Tongue (tissue), 2 donors: Measurements from ENCODE around the gene LRRC1. TPM values are rescaled to one million over a fixed set of nuclear protein-coding genes. Genes with fewer than 3 reads are reported as not detected.
A peak's percentile ranks its signal among the peaks of the same experiment; 100 is the strongest.

ENCODE experiments used
- DNase-seq: peaks from one replicate; pipeline ENCODE4 v3.0.0-alpha.2; 2015
- total RNA-seq: library from RNA; depleted of rRNA; stranded (reverse); fragments of >200 nt; gene quantifications from one replicate; pipeline ENCODE4 v1.2.3, GENCODE V29; 2014

LRRC1 gene
- total RNA-seq, 1 donor from 2014 or later = 19.1 TPM

GRCh38 chr6:53847796-53848314 is 53.0 kb downstream of the LRRC1 start:
- no peak for DNase-seq

GRCh38 chr6:53850527-53850926 is 55.7 kb downstream of the LRRC1 start:
- no peak for DNase-seq

GRCh38 chr6:53851561-53851960 is 56.8 kb downstream of the LRRC1 start:
- DNase-seq = no peak

GRCh38 chr6:53852805-53853204 is 58.0 kb downstream of the LRRC1 start:
- no peak for DNase-seq

GRCh38 chr6:53854843-53855567 is 60.2 kb downstream of the LRRC1 start:
- no peak for DNase-seq

GRCh38 chr6:53855940-53856339 is 61.1 kb downstream of the LRRC1 start:
- DNase-seq = no peak

GRCh38 chr6:53857318-53858094 is 62.7 kb downstream of the LRRC1 start:
- DNase-seq = no peak

DNA sequence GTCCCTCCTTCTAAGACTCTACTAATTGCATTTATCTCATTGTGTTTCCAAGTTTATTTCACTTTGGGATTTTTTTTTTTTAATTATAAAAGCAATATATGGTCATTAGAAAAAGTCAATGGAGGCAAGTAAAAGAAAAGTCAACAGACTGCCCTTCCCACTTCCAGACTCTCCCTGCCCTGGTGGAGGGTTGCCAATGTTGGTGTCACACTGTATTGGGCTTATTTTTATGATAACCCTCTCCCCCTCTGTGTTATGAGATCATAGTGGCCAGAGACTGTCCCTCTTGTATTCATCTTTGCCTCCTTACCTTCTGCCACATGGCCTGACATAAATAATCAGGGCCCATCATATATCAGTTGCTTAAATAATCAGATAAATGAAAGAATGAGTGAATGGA is 63.4 kb downstream of the LRRC1 start:
- no peak for DNase-seq

GRCh38 chr6:53858913-53859312 is 64.1 kb downstream of the LRRC1 start:
- no peak for DNase-seq

DNA sequence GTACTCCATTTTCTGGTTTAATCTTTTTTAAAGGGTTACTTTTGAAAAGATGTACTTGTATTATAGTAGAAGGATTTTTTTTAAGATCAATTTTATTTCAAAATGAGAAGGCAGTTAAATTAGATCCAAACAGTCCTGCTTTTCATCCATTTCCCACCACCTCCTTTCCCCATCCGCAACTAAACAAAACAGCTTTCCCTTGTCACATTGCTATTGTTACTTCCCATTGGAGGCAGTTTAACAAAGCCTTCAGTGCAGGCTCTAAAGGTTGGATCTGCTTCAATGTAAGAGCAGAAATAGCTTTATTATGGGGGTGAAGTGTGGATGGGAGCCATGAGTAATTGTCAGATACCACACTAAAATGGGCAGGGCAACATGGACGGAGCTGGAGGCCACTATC is 65.7 kb downstream of the LRRC1 start:
- no peak for DNase-seq

GRCh38 chr6:53861518-53861917 is 66.7 kb downstream of the LRRC1 start:
- no peak for DNase-seq

- DNase-seq = peak; percentile 88
Measured at GRCh38 chr6:53862662-53863462, 68.1 kb downstream of the LRRC1 start.

DNA sequence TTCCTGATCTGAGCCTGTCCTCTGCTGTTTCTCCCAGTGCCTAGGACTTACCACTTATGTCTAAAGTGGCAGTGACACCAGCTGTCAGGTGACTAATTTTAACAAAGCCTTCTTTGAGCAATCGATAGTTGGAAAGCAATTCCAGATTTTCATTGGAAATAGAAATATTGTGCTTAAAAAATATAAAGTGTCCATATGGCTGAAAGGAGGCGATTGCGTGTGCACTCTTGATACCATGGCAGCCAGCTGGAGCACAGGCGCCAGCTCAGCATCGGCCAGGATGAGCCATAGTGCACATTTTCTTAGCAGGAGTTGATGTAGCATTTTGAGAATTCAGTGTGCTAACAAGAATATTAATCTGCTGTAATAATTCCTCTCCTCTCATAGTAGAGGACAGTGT is 70.0 kb downstream of the LRRC1 start:
- no peak for DNase-seq

- DNase-seq = no peak
Measured at GRCh38 chr6:53866226-53866625, 71.4 kb downstream of the LRRC1 start.

DNA sequence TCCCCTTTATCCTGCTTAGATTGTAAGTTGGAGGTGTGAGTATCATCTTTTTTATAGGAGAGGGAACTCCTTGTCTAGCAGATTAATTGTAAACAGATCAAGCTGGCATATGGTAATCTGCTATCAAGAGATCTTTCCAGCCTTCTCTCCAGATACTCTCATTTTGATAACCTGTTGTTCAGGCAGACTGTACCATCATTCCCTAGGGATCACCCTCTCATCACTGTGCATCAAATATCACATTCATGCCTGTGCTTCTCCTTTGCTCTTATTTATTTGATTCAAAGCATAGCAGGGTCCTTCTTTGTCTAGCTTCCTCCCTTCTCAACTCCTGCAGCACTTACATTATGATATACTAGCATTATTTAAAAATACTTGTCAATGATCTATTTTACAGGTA is 73.8 kb downstream of the LRRC1 start:
- no peak for DNase-seq

GRCh38 chr6:53869964-53870363 is 75.2 kb downstream of the LRRC1 start:
- no peak for DNase-seq

GRCh38 chr6:53873922-53874321 is 79.1 kb downstream of the LRRC1 start:
- DNase-seq = no peak

DNA sequence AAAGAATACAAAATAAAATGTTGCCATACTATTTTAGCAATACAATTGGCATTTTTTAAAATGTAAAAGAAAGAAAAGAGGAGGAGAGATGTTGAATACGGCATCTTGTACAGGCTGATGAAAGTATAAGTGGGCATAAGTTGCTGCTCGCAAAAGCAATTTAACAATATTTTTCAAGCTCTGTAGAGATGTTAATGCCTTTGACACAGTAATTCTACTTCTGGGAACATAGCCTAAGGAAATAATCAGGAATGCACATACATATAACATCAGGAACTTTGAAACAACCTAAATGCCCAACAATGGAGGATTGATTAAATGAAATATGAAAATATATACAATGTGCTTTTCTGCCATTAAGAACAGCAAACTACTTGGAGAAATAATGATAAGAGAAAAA is 80.2 kb downstream of the LRRC1 start:
- DNase-seq = no peak

GRCh38 chr6:53877151-53877550 is 82.3 kb downstream of the LRRC1 start:
- DNase-seq = no peak

GRCh38 chr6:53878808-53879207 is 84.0 kb downstream of the LRRC1 start:
- DNase-seq = no peak

DNA sequence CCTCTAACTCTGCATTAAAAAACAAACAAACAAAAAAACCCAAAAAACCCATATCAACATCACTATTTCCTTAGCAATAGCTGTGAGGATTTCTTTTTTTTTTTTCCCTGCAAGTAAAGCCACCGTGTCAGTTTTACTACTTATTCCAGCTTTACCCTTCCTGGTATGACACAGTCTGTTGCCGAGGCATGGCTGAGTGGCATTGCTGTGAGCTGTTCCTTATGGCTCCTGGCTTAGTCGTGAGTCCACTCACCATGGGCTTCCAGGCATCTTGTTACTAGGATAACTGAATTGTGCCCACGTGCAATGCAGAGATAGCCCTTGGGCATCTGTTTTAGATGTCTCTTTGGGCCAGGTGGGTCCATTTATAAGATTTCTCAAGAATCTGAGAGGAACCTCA is 84.8 kb downstream of the LRRC1 start:
- peak; percentile 34 for DNase-seq

DNA sequence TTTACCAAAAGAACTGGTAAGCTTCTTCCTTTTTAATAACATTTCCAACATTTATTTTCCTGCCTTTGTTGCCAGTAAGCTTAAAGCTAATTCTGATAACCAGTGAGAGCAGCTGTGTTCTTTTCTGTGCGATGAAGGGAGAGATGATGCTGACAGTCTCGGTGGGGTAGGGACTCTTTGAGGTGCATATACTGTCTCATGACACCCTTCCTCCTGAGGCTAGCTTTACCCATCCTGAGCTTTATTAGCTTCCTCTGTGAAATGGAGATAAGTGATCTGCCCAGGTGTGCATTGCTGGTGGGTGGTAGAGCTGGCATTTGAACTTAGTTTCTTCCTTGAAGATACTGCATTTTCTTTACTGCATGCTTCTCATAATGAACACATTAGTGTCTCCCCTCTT is 92.5 kb downstream of the LRRC1 start:
- no peak for DNase-seq

- no peak for DNase-seq
Measured at GRCh38 chr6:53888931-53889330, 94.1 kb downstream of the LRRC1 start.
